Right lobe of liver (tissue), 4 donors: ENCODE measurements around the gene ADGRL3.

ENCODE experiments used
- POLR2A ChIP-seq: fragments of 450-650 bp; IDR thresholded peaks from one replicate; pipeline ENCODE4 v1.6.1; 2017; ENCODE audit warnings: antibody characterized with exemption, mild to moderate bottlenecking
- TF ChIP-seq, protein P1 (sequence below), 4 donors: fragments of 200-600 bp in 3 of 4; fragments of 450-650 bp in 1 of 4; IDR thresholded peaks; one replicate each; pipeline versions ENCODE4 v1.5.1 to v1.8.0; 2016 to 2022; ENCODE audit warnings: antibody characterized with exemption in 4 of 4, mild to moderate bottlenecking in 2 of 4
- donor health status: DM: no; HTN: no; CAD: no.
- donor health status: DM: no; HTN: no; CAD: no.
- donor health status: DM: no; HTN: yes; CAD: no.

- TF ChIP-seq POLR2A = no peak
- TF ChIP-seq, protein P1, sequence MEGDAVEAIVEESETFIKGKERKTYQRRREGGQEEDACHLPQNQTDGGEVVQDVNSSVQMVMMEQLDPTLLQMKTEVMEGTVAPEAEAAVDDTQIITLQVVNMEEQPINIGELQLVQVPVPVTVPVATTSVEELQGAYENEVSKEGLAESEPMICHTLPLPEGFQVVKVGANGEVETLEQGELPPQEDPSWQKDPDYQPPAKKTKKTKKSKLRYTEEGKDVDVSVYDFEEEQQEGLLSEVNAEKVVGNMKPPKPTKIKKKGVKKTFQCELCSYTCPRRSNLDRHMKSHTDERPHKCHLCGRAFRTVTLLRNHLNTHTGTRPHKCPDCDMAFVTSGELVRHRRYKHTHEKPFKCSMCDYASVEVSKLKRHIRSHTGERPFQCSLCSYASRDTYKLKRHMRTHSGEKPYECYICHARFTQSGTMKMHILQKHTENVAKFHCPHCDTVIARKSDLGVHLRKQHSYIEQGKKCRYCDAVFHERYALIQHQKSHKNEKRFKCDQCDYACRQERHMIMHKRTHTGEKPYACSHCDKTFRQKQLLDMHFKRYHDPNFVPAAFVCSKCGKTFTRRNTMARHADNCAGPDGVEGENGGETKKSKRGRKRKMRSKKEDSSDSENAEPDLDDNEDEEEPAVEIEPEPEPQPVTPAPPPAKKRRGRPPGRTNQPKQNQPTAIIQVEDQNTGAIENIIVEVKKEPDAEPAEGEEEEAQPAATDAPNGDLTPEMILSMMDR (IDR thresholded peaks at IDR 0.05) = no peak
Observed at GRCh38 chr4:61320631-61321030, 120.5 kb downstream of the ADGRL3 start.
